GM12878 (cell line): Measurements from ENCODE around the gene CWF19L1.

Experiments used
- BHLHE40 ChIP-seq, 2 experiments: fragments of 450-650 bp in 1 of 2; IDR thresholded peaks; 2 replicates each; pipeline ENCODE4 v1.6.1; 2011 to 2017; ENCODE audit warnings: low read depth in 2 of 2, borderline replicate concordance in 1 of 2, improper control_type of control experiment in 1 of 2, low read length in 1 of 2, mild to moderate bottlenecking in 1 of 2
- CTCF ChIP-seq, 3 experiments: IDR thresholded peaks in 2 of 3; conservative IDR thresholded peaks in 1 of 3; 2 replicates each; pipeline ENCODE4 v1.5.1; 2011; ENCODE audit warnings: low read depth in 3 of 3, low read length in 3 of 3, mild to moderate bottlenecking in 3 of 3, control low read depth in 2 of 3, moderate library complexity in 2 of 3, inconsistent platforms in 1 of 3, mixed read lengths in 1 of 3; ENCODE audit not compliant: control insufficient read depth in 2 of 3, insufficient read depth in 1 of 3; ENCODE audit errors: extremely low read depth in 1 of 3
- POLR2AphosphoS5 ChIP-seq: IDR thresholded peaks from 2 replicates; pipeline ENCODE4 v1.6.1; 2011; ENCODE audit warnings: mild to moderate bottlenecking, low read length, inconsistent platforms
- SPI1 ChIP-seq: IDR thresholded peaks from 2 replicates; pipeline ENCODE4 v1.6.1; 2011; ENCODE audit warnings: low read depth, mild to moderate bottlenecking, low read length, moderate library complexity, borderline replicate concordance; ENCODE audit not compliant: insufficient read depth
- SREBF1 ChIP-seq: IDR thresholded peaks from 2 replicates; pipeline ENCODE4 v1.6.1; 2012; ENCODE audit warnings: mild to moderate bottlenecking, low read length

- TF ChIP-seq SREBF1 (no peak), BHLHE40 (IDR thresholded peaks at IDR 0.05; ENCODE audit: borderline replicate concordance in 1 of 2, low read depth in 2 of 2, low read length in 1 of 2) (no peak), CTCF (IDR thresholded peaks at IDR 0.05 in 2 of 3, conservative IDR thresholded peaks at IDR 0.05 in 1 of 3; ENCODE audit: control insufficient read depth in 2 of 3, extremely low read depth in 1 of 3, insufficient read depth in 1 of 3, low read depth in 3 of 3, low read length in 3 of 3) (no peak), POLR2AphosphoS5 (no peak), SPI1 (no peak)
Measured at GRCh38 chr10:100311298-100311697, 43.9 kb upstream of the CWF19L1 start.
